ENCODE results near the gene PHLPP2.
"Not testable (repeated sequence)": the region's sequence is repeated elsewhere in the genome, so short reads cannot be mapped to it uniquely, and the experiment has no call there.

Gene PHLPP2

GRCh38 chr16:71618429-71618828 lies 106.1 kb downstream of the PHLPP2 start:
- DNase-seq: no peak

GRCh38 chr16:71614956-71615355 lies 109.5 kb downstream of the PHLPP2 start:
- DNase-seq: not testable (repeated sequence)

- peak; percentile 94 for DNase-seq
Measured at GRCh38 chr16:71610936-71611871, 113.3 kb downstream of the PHLPP2 start.

GRCh38 chr16:71610447-71610846 lies 114.1 kb downstream of the PHLPP2 start:
- DNase-seq: no peak

- no peak for DNase-seq
Measured at GRCh38 chr16:71609066-71609465, 115.4 kb downstream of the PHLPP2 start.

- DNase-seq: no peak
Measured at GRCh38 chr16:71600822-71601221, 123.7 kb downstream of the PHLPP2 start.

- not testable (repeated sequence) for DNase-seq
Measured at GRCh38 chr16:71598426-71598825, 126.1 kb downstream of the PHLPP2 start.

GRCh38 chr16:71595340-71595826 lies 129.1 kb downstream of the PHLPP2 start:
- DNase-seq: not testable (repeated sequence)

Data from stimulated activated CD8-positive, alpha-beta memory T cell treated with anti-CD3 and anti-CD28 coated beads, Interleukin-4, amount 100 ng/mL, for 48 hours (primary cell).